Measurements from ENCODE around the gene C9orf78. TPM values are rescaled to one million over a fixed set of nuclear protein-coding genes. Genes with fewer than 3 reads are reported as not detected.
"Not testable (repeated sequence)": the region's sequence is repeated elsewhere in the genome, so short reads cannot be mapped to it uniquely, and the experiment has no call there.

Gene C9orf78
- total RNA-seq, 1 experiment from 2014 or later: 34.7 TPM

- no peak for DNase-seq (ENCODE audit: low read depth)
- in situ Hi-C loops (cut with HindIII; ENCODE audit: low pct_unique_long_range_greater_than_20kb, low sequenced_read_pairs): no loop called here
These were observed 48.6 kb downstream of the C9orf78 start for GRCh38 chr9:129786481-129786880.

GRCh38 chr9:129785866-129786265 lies 49.2 kb downstream of the C9orf78 start:
- no peak for DNase-seq (ENCODE audit: low read depth)
- in situ Hi-C loops (cut with HindIII; ENCODE audit: low pct_unique_long_range_greater_than_20kb, low sequenced_read_pairs): no loop called here

GRCh38 chr9:129784970-129785369 lies 50.1 kb downstream of the C9orf78 start:
- in situ Hi-C loops (cut with HindIII; ENCODE audit: low pct_unique_long_range_greater_than_20kb, low sequenced_read_pairs): not testable (repeated sequence)

DNA sequence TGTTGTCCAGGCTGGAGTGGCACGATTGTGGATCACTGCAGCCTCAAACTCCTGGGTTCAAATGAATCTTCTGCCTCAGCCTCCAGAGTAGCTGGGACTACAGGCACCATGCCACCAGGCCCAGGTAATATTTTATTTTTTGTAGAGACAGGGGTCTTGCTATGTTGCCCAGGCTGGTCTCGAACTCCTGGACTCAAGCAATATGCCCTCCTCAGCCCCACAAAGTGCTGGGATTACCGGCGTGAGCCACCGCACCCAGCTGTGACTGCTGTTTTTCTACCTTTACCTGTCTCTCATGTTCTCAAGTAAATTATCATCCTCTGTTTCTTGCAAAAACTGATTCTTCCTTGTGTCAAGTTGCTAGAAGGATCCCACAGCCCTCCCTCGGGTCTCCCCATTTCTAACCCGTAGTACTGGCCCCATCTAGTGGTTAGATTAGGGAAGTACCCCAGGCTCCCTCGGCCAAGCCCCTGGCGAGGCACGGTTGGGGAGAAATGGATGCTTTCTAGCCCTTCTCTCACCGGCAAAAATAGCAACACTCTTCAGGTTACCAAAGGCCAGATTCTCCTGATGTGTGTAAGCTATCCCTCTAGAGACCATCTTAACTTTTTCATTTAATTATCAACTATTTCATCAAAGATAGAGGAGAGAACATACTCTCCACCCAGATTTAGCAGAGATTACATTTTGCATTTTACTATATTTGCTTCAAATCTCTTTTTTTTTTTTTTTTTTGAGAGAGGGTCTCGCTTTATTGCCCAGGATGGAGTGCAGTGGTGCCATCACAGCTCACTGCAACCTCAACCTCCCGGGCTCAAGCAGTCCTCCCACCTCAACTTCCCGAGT lies 51.3 kb downstream of the C9orf78 start:
- in situ Hi-C loops (cut with HindIII; ENCODE audit: low pct_unique_long_range_greater_than_20kb, low sequenced_read_pairs): no loop called here
- DNase-seq (ENCODE audit: low read depth): peak; percentile 65

More at GRCh38 chr9:129784970-129785369, 50.1 kb downstream of the C9orf78 start:
- DNase-seq (ENCODE audit: low read depth): not testable (repeated sequence)

- peak; percentile 77 for DNase-seq (ENCODE audit: low read depth)
- in situ Hi-C loops (cut with HindIII; ENCODE audit: low pct_unique_long_range_greater_than_20kb, low sequenced_read_pairs): no loop called here
These were observed 53.1 kb downstream of the C9orf78 start for GRCh38 chr9:129781981-129782380.

- in situ Hi-C loops (cut with HindIII; ENCODE audit: low pct_unique_long_range_greater_than_20kb, low sequenced_read_pairs): no loop called here
These were observed 53.9 kb downstream of the C9orf78 start for GRCh38 chr9:129781131-129781530.

GRCh38 chr9:129779560-129780190 lies 55.4 kb downstream of the C9orf78 start:
- in situ Hi-C loops (cut with HindIII; ENCODE audit: low pct_unique_long_range_greater_than_20kb, low sequenced_read_pairs): no loop called here
- DNase-seq (ENCODE audit: low read depth): no peak

More at GRCh38 chr9:129781131-129781530, 53.9 kb downstream of the C9orf78 start:
- DNase-seq (ENCODE audit: low read depth): no peak

- in situ Hi-C loops (cut with HindIII; ENCODE audit: low pct_unique_long_range_greater_than_20kb, low sequenced_read_pairs): no loop called here
These were observed 56.6 kb downstream of the C9orf78 start for GRCh38 chr9:129778469-129778868.

GRCh38 chr9:129777769-129778130 lies 57.3 kb downstream of the C9orf78 start:
- in situ Hi-C loops (cut with HindIII; ENCODE audit: low pct_unique_long_range_greater_than_20kb, low sequenced_read_pairs): no loop called here
- no peak for DNase-seq (ENCODE audit: low read depth)

More at GRCh38 chr9:129778469-129778868, 56.6 kb downstream of the C9orf78 start:
- DNase-seq (ENCODE audit: low read depth): no peak

Other genes starting within 250 kb of the C9orf78 start
- not detected in 2 replicates for gene C9orf50, start 214.2 kb downstream of the C9orf78 start, total RNA-seq (2014; rRNA removed; shearing (Covaris generic); ENCODE audit: low replicate concordance)
- 67.2 and 70.5 TPM in 2 replicates for gene NTMT1, start 209.1 kb downstream of the C9orf78 start, total RNA-seq (2014; rRNA removed; shearing (Covaris generic); ENCODE audit: low replicate concordance)
- gene ASB6, start 193.1 kb downstream of the C9orf78 start, total RNA-seq (2014; rRNA removed; shearing (Covaris generic); ENCODE audit: low replicate concordance): 23.1 and 34.4 TPM in 2 replicates
- 3.0 and 7.6 TPM in 2 replicates for gene PRRX2, start 169.6 kb downstream of the C9orf78 start, total RNA-seq (2014; rRNA removed; shearing (Covaris generic); ENCODE audit: low replicate concordance)
- 44.9 and 54.4 TPM in 2 replicates for gene PTGES, start 82.2 kb downstream of the C9orf78 start, total RNA-seq (2014; rRNA removed; shearing (Covaris generic); ENCODE audit: low replicate concordance)
- gene TOR1B, start 32.1 kb downstream of the C9orf78 start, total RNA-seq (2014; rRNA removed; shearing (Covaris generic); ENCODE audit: low replicate concordance): 19.3 and 63.0 TPM in 2 replicates
- 31.2 and 38.7 TPM in 2 replicates for gene TOR1A, start 11.1 kb downstream of the C9orf78 start, total RNA-seq (2014; rRNA removed; shearing (Covaris generic); ENCODE audit: low replicate concordance)
- 13.5 and 26.4 TPM in 2 replicates for gene USP20, start 183 bp upstream of the C9orf78 start, total RNA-seq (2014; rRNA removed; shearing (Covaris generic); ENCODE audit: low replicate concordance)
- gene FNBP1, start 207.9 kb upstream of the C9orf78 start, total RNA-seq (2014; rRNA removed; shearing (Covaris generic); ENCODE audit: low replicate concordance): 68.1 and 103 TPM in 2 replicates
- 11.4 and 20.0 TPM in 2 replicates for gene GPR107, start 218.6 kb upstream of the C9orf78 start, total RNA-seq (2014; rRNA removed; shearing (Covaris generic); ENCODE audit: low replicate concordance)